ENCODE measurements around the gene AKTIP.

Gene AKTIP

GRCh38 chr16:53476867-53477266 is 26.1 kb downstream of the AKTIP start:
- DNase-seq, result no peak

GRCh38 chr16:53465606-53466280 is 37.3 kb downstream of the AKTIP start:
- no peak for DNase-seq

- no peak for DNase-seq
Observed at GRCh38 chr16:53458635-53459034, 44.4 kb downstream of the AKTIP start.

- no peak for DNase-seq
Observed at GRCh38 chr16:53457670-53458069, 45.3 kb downstream of the AKTIP start.

GRCh38 chr16:53456625-53457024 is 46.4 kb downstream of the AKTIP start:
- DNase-seq, result no peak

- DNase-seq, result no peak
Observed at GRCh38 chr16:53453928-53454327, 49.1 kb downstream of the AKTIP start.

- DNase-seq, result no peak
Observed at GRCh38 chr16:53449816-53450517, 53.0 kb downstream of the AKTIP start.

GRCh38 chr16:53446090-53446489 is 56.9 kb downstream of the AKTIP start:
- no peak for DNase-seq

GRCh38 chr16:53445534-53445933 is 57.5 kb downstream of the AKTIP start:
- DNase-seq, result no peak
